ENCODE results near the gene ZNF462. TPM values are rescaled to one million over a fixed set of nuclear protein-coding genes. Genes with fewer than 3 reads are reported as not detected.

ZNF462 gene
- total and polyA plus RNA-seq, 4 donors = 0.35 to 2.1 (median 1.4) TPM

GRCh38 chr9:107054146-107054545, 191.2 kb downstream of the ZNF462 start (continued):
- TF ChIP-seq, protein P1, sequence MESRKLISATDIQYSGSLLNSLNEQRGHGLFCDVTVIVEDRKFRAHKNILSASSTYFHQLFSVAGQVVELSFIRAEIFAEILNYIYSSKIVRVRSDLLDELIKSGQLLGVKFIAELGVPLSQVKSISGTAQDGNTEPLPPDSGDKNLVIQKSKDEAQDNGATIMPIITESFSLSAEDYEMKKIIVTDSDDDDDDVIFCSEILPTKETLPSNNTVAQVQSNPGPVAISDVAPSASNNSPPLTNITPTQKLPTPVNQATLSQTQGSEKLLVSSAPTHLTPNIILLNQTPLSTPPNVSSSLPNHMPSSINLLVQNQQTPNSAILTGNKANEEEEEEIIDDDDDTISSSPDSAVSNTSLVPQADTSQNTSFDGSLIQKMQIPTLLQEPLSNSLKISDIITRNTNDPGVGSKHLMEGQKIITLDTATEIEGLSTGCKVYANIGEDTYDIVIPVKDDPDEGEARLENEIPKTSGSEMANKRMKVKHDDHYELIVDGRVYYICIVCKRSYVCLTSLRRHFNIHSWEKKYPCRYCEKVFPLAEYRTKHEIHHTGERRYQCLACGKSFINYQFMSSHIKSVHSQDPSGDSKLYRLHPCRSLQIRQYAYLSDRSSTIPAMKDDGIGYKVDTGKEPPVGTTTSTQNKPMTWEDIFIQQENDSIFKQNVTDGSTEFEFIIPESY (IDR thresholded peaks at IDR 0.05) = no peak
- TF ChIP-seq GABPA (IDR thresholded peaks at IDR 0.05 in 1 of 2, conservative IDR thresholded peaks at IDR 0.05 in 1 of 2) = no peak

- Histone ChIP-seq H3K9me3 (ENCODE audit: control insufficient read depth in 4 of 4, low read length in 3 of 4) (no peaks in the 10 kb centered on the region), H3K4me1 (ENCODE audit: control insufficient read depth in 4 of 4, insufficient read depth in 4 of 4, low read length in 3 of 4) (no peaks in the 10 kb centered on the region), H3K4me3 (ENCODE audit: low read depth in 1 of 3, low read length in 3 of 3) (no peak overlapping the region), H3K27me3 (ENCODE audit: control insufficient read depth in 4 of 4, insufficient read depth in 4 of 4, low read length in 3 of 4) (no peaks in the 10 kb centered on the region), H3K9ac (ENCODE audit: low read depth in 1 of 2, low read length in 2 of 2) (no peak overlapping the region), H3K36me3 (ENCODE audit: control insufficient read depth in 4 of 4, insufficient read depth in 3 of 4, low read depth in 1 of 4, low read length in 3 of 4) (no peaks in the 10 kb centered on the region), H3K27ac (ENCODE audit: low read depth in 1 of 2, low read length in 2 of 2) (no peak overlapping the region)
- WGBS = 72% methylated on average over 2 of the region's 2 CpGs
- no peak for DNase-seq (ENCODE audit: low spot score)
- TF ChIP-seq, protein P1 (IDR thresholded peaks at IDR 0.05) = no peak
- TF ChIP-seq HNF4G (IDR thresholded peaks at IDR 0.05) (no peak), REST (IDR thresholded peaks at IDR 0.05) (no peak), RAD21 (IDR thresholded peaks at IDR 0.05) (no peak), JUND (IDR thresholded peaks at IDR 0.05) (no peak), GABPA (IDR thresholded peaks at IDR 0.05 in 1 of 2, conservative IDR thresholded peaks at IDR 0.05 in 1 of 2) (no peak), RXRA (IDR thresholded peaks at IDR 0.05) (no peak), HNF4A (conservative IDR thresholded peaks at IDR 0.05) (no peak), ATF3 (IDR thresholded peaks at IDR 0.05) (no peak), NR2F2 (IDR thresholded peaks at IDR 0.05) (no peak), YY1 (IDR thresholded peaks at IDR 0.05) (no peak)
- TF ChIP-seq, protein P2, sequence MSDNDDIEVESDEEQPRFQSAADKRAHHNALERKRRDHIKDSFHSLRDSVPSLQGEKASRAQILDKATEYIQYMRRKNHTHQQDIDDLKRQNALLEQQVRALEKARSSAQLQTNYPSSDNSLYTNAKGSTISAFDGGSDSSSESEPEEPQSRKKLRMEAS (IDR thresholded peaks at IDR 0.05) = no peak
- TF ChIP-seq, protein P3, sequence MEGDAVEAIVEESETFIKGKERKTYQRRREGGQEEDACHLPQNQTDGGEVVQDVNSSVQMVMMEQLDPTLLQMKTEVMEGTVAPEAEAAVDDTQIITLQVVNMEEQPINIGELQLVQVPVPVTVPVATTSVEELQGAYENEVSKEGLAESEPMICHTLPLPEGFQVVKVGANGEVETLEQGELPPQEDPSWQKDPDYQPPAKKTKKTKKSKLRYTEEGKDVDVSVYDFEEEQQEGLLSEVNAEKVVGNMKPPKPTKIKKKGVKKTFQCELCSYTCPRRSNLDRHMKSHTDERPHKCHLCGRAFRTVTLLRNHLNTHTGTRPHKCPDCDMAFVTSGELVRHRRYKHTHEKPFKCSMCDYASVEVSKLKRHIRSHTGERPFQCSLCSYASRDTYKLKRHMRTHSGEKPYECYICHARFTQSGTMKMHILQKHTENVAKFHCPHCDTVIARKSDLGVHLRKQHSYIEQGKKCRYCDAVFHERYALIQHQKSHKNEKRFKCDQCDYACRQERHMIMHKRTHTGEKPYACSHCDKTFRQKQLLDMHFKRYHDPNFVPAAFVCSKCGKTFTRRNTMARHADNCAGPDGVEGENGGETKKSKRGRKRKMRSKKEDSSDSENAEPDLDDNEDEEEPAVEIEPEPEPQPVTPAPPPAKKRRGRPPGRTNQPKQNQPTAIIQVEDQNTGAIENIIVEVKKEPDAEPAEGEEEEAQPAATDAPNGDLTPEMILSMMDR (IDR thresholded peaks at IDR 0.05; ENCODE audit: low read depth, low read length, missing input control) = no peak
Measured at GRCh38 chr9:107059220-107059619, 196.3 kb downstream of the ZNF462 start.

All from liver (tissue), 9 donors.